HUES64 (cell line): ENCODE measurements around the gene DLL1.

Source experiments
- H3K27ac ChIP-seq: 2 replicates; pipeline ENCODE4 v1.7.0; 2013; ENCODE audit warnings: low read depth, low read length, inconsistent platforms
- H3K27me3 ChIP-seq: 2 replicates; pipeline ENCODE4 v1.6.1; 2013; ENCODE audit warnings: mild to moderate bottlenecking, low read length; ENCODE audit not compliant: insufficient read depth
- H3K36me3 ChIP-seq: 2 replicates; pipeline ENCODE4 v1.6.1; 2013; ENCODE audit warnings: mild to moderate bottlenecking, low read length; ENCODE audit not compliant: insufficient read depth
- H3K4me1 ChIP-seq: 2 replicates; pipeline ENCODE4 v1.6.1; 2013; ENCODE audit warnings: mild to moderate bottlenecking, low read length, moderate library complexity; ENCODE audit not compliant: insufficient read depth
- H3K4me3 ChIP-seq: 2 replicates; pipeline ENCODE4 v1.5.1; 2013; ENCODE audit warnings: mild to moderate bottlenecking, low read length, moderate library complexity
- H3K9ac ChIP-seq: 2 replicates; pipeline ENCODE4 v1.6.1; 2013; ENCODE audit warnings: mild to moderate bottlenecking, low read depth, low read length
- H3K9me3 ChIP-seq: 2 replicates; pipeline ENCODE4 v1.6.1; 2013; ENCODE audit warnings: low read depth, low read length; ENCODE audit not compliant: insufficient read depth
- WGBS: fragments of 150-250, 120-280 bp; methylation state at CpG from one replicate; pipeline ENCODE4 v1.1.7; 2013; ENCODE audit warnings: missing lambda C conversion rate; 5-methylcytosine and 5-hydroxymethylcytosine counted together

The DLL1 gene

DNA sequence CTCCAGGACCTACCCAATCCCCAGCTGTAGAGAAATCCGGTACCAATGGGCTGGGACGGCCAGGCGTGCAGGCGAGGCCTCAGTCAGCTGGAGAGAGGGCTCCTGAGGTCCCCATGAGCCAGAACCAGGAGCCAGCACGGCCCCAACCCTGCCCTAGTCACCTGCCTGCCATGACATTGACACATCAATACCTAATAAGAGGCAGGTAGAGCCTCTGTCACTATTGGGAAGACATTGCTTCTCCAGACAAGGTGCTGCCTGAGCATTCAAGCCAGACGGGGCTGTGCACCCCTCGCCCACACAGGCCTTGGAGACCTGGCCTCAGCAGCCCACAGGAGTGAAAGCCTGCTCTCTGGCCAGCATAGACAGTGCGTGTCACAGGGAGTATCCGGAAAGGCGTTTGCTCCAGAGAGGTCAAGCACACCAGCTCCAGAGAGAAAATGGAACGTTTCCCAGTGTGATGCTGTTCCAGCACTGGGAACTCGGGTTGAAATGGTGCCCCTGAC, 3.5 kb downstream of the DLL1 start:
- no peaks in the 10 kb centered on the region for H3K9me3 ChIP-seq
- no peak overlapping the region for H3K9ac ChIP-seq
- WGBS, result 67% methylated on average over 12 of the region's 12 CpGs
- peaks cover 8% of the 10 kb centered on the region; the same call in 1 of the 2 replicates for H3K36me3 ChIP-seq
- peaks cover 33% of the 10 kb centered on the region for H3K4me1 ChIP-seq
- H3K4me3 ChIP-seq, result 0 out of 2 replicates have a peak overlapping the region, but pooled peaks have one; percentile 61
- H3K27ac ChIP-seq, result no peak overlapping the region
- H3K27me3 ChIP-seq, result peaks cover 75% of the 10 kb centered on the region

DNA sequence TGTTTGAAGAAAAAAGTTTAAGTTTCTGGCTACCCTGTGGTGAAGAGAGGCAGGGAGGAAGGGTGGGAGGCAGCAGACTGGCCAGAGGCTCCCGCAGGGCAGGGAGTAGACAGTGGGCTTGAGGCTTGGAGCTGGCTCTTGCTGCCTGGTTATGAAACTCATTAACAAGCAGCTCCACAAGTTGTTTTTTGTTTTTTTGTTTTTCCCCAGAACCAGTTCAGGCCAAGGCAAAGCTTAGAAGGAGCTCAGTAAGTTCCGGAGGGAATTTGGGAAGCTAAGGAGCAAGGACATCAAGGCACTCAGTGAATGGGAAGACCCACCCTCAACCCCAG, 4.0 kb downstream of the DLL1 start:
- Histone ChIP-seq H3K4me1 (peaks cover 30% of the 10 kb centered on the region), H3K4me3 (no peak overlapping the region), H3K9ac (no peak overlapping the region), H3K27me3 (peaks cover 70% of the 10 kb centered on the region), H3K27ac (no peak overlapping the region), H3K36me3 (peaks cover 9% of the 10 kb centered on the region; the same call in 1 of the 2 replicates), H3K9me3 (no peaks in the 10 kb centered on the region)
- WGBS, result 32% methylated on average over 2 of the region's 2 CpGs

DNA sequence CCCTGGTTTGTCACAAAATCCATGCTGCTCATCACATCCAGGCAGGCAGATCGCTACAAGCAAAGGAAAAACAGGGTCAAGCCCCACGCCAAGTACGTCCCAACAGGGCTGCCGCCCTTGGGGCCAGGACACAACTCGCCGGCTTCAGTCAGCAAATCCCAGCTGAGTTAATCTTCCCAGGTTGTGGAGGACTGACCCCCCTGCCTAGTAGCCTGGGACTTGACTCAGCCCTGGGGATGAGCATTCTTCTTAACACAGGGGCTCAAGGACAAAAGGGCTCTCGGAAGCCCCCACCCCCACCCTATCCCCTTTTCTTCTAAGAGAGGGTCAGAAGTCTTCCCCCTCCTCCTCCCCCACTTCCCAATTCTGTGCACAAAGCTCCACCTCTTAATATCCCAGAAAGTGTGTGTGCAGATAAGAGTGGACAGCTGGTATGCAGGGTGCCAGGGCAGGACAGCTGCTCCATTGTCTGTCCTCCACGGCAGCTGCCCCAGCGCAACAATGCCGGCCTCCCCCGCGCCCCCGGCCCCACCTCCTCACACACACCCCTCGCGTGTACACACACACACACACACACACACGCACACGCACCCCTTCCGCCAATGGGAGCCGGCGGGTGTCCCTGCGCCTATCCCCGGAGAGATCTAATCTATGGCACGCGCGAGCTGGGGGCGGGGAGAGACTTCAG, 4.5 kb downstream of the DLL1 start:
- Histone ChIP-seq H3K9ac (no peak overlapping the region), H3K4me3 (no peak overlapping the region)

DNA sequence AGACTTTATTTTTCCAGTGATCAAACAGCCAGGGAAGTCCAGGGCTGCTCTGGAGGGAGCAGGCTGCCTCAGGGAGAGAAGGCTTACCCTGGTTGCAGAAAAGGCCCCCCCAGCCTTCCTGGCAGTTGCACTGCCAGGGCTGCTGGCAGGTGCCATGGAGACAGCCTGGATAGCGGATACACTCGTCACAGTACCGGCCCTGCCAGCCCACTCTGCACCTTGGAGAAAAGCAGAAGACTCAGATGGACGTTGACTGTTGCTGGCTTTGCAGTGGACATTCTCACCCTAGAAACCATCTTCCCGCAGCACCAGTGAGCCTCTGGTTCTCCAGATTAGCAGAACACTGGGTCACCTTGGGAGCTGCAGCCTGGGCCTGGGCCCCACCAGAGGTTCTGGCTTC, 5.4 kb downstream of the DLL1 start:
- H3K36me3 ChIP-seq, result peaks cover 9% of the 10 kb centered on the region; the same call in 1 of the 2 replicates
- H3K4me1 ChIP-seq, result peaks cover 30% of the 10 kb centered on the region
- no peak overlapping the region for H3K9ac ChIP-seq
- H3K27me3 ChIP-seq, result peaks cover 57% of the 10 kb centered on the region
- no peak overlapping the region for H3K27ac ChIP-seq
- 94% methylated on average over 5 of the region's 5 CpGs for WGBS
- H3K4me3 ChIP-seq, result no peak overlapping the region
- no peaks in the 10 kb centered on the region for H3K9me3 ChIP-seq

More for the DNA sequence above, 4.5 kb downstream of the DLL1 start:
- WGBS, result 16% methylated on average over 26 of the region's 26 CpGs
- Histone ChIP-seq H3K27me3 (peaks cover 65% of the 10 kb centered on the region), H3K27ac (no peak overlapping the region), H3K9me3 (no peaks in the 10 kb centered on the region), H3K36me3 (peaks cover 9% of the 10 kb centered on the region; the same call in 1 of the 2 replicates), H3K4me1 (peaks cover 30% of the 10 kb centered on the region)

DNA sequence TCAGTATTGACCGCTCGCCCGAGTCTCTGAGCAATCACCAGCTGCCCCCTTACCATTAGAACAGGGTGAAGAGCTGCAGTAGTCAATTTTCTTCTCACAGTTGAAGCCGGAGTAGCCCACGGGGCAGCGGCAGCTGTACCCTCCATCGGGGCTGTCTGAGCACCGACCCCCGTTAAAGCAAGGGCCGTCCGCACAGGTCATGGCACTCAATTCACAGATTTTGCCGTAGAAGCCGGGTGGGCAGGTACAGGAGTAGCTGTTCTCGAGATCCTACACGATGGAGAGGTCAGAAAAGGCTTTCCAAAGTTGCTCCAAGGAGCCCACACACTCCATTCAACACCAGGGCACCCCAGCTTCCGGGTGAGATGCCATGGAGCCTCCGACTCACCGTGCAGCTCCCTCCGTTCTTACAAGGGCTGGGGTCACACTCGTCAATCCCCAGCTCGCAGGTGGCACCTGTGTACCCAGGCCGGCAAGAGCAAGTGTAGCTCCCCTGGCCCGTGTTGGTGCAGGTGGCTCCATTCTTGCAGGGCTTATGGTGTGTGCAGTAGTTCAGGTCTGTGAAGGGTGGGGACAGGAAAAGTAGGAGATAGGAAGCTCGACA, 5.9 kb downstream of the DLL1 start:
- H3K9me3 ChIP-seq, result no peaks in the 10 kb centered on the region
- no peak overlapping the region for H3K4me3 ChIP-seq
- H3K27me3 ChIP-seq, result peaks cover 52% of the 10 kb centered on the region
- 92% methylated on average over 24 of the region's 24 CpGs for WGBS
- H3K4me1 ChIP-seq, result peaks cover 30% of the 10 kb centered on the region
- H3K27ac ChIP-seq, result no peak overlapping the region
- peaks cover 9% of the 10 kb centered on the region; the same call in 1 of the 2 replicates for H3K36me3 ChIP-seq
- no peak overlapping the region for H3K9ac ChIP-seq

DNA sequence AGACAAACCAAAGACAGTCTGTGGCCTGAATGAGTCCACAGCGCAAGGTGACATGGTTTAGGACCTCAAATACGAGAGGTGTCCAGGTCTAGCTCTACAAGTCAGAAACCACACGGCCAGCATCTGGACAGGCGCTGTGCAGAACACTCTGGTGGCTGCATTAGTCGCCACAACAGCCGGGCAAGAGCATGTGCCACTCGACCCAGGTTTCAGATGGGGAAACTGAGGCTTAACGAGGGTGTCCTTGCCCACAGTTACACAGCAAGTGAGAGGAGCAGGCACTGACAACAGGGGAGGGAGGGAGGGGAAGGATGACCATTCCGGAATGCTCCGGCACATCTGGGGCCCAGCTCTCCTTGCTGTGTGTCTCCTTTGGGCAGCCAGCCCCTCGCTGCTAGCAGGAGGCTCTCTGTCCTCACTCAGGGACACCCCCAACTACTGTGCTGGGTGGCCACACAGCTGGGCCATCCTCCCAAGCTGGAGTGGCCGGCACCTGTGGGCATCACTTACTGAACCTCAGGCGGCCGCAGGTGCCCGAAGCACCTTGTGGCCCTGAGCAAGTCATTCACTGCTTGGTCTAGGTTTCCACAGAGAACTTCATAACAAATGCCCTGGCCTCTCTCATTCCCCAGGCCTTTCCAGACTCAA, 6.6 kb downstream of the DLL1 start:
- H3K9me3 ChIP-seq, result no peaks in the 10 kb centered on the region
- 93% methylated on average over 15 of the region's 15 CpGs for WGBS
- H3K4me1 ChIP-seq, result peaks cover 30% of the 10 kb centered on the region
- H3K4me3 ChIP-seq, result no peak overlapping the region
- H3K27me3 ChIP-seq, result peaks cover 45% of the 10 kb centered on the region
- no peak overlapping the region for H3K9ac ChIP-seq
- no peak overlapping the region for H3K27ac ChIP-seq
- H3K36me3 ChIP-seq, result peaks cover 9% of the 10 kb centered on the region; the same call in 1 of the 2 replicates

DNA sequence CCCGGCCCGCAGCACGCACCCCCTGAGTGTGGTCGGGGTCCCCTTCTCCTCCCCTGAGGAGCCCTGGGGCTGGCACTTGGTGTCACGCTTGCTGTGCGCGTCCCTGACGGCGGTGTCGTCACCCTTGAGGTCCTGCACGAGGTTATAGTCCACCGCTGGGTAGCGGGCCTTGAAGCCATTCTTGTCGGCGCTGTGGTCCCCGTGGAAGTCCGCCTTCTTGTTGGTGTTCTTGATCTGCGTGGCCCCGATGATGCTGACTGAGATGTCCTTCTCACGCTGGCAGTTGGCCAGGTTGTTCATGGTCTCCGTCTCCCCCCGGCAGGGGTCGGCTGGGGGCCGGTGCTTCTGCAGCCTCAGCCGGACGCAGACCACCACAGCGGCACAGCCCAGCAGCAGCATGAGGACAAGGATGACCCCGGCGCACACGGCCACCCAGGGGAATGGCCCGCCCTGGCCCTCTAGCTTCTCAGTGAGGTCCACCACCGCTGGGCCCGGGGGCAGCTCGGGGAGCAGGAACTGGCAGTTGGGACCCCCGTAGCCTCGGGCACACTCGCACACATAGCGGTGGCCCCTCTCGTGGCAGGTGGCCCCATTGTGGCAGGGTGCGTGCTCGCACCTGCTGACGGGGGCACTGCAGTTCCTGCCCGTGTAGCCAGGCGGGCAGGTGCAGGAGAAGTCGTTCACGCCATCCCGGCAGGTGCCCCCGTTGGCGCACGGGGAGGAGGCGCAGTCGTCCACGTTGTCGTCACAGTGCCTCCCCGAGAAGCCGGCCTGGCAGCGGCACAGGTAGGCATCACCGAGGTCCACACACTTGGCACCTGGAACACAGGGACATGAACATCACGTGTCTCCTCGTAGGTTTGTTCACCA, 7.4 kb downstream of the DLL1 start:
- H3K36me3 ChIP-seq, result peaks cover 9% of the 10 kb centered on the region; the same call in 1 of the 2 replicates
- no peak overlapping the region for H3K27ac ChIP-seq
- no peaks in the 10 kb centered on the region for H3K9me3 ChIP-seq
- H3K4me1 ChIP-seq, result peaks cover 26% of the 10 kb centered on the region
- no peak overlapping the region for H3K9ac ChIP-seq
- H3K27me3 ChIP-seq, result peaks cover 37% of the 10 kb centered on the region
- no peak overlapping the region for H3K4me3 ChIP-seq
- 96% methylated on average over 60 of the region's 60 CpGs for WGBS

DNA sequence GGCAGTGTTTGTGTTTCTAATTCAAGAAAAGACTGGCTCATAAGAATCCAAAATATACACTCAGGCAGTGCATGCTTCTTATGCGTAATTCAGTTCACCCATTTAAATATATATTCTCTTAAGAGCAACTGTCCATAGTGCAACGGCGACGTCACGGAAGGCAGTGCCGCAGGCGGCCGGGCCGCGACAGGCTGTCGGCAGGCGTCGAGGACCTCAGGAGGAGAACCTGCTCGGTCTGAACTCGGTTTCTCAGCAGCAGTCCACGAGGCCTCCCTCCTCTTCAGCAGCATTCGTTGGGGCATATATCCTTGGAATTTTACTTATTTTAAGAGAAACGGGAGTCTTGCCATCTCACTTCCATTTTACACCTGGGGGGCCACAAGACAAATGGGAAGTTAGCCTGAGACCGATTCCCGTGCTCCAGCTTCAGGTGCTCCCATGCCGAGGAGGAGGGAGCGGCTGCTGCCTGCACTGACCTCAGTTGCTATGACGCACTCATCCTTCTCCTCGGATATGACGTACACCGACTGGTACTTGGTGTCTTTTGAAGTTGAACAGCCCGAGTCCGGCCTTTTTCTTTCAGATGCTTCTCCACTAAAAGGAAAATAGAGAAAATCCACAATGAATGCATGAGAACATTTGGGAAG, 8.2 kb downstream of the DLL1 start:
- peaks cover 20% of the 10 kb centered on the region for H3K4me1 ChIP-seq
- H3K27me3 ChIP-seq, result peaks cover 29% of the 10 kb centered on the region
- WGBS, result 95% methylated on average over 28 of the region's 28 CpGs
- no peaks in the 10 kb centered on the region for H3K9me3 ChIP-seq
- H3K4me3 ChIP-seq, result no peak overlapping the region
- no peak overlapping the region for H3K9ac ChIP-seq
- H3K36me3 ChIP-seq, result peaks cover 9% of the 10 kb centered on the region; the same call in 1 of the 2 replicates
- H3K27ac ChIP-seq, result no peak overlapping the region

DNA sequence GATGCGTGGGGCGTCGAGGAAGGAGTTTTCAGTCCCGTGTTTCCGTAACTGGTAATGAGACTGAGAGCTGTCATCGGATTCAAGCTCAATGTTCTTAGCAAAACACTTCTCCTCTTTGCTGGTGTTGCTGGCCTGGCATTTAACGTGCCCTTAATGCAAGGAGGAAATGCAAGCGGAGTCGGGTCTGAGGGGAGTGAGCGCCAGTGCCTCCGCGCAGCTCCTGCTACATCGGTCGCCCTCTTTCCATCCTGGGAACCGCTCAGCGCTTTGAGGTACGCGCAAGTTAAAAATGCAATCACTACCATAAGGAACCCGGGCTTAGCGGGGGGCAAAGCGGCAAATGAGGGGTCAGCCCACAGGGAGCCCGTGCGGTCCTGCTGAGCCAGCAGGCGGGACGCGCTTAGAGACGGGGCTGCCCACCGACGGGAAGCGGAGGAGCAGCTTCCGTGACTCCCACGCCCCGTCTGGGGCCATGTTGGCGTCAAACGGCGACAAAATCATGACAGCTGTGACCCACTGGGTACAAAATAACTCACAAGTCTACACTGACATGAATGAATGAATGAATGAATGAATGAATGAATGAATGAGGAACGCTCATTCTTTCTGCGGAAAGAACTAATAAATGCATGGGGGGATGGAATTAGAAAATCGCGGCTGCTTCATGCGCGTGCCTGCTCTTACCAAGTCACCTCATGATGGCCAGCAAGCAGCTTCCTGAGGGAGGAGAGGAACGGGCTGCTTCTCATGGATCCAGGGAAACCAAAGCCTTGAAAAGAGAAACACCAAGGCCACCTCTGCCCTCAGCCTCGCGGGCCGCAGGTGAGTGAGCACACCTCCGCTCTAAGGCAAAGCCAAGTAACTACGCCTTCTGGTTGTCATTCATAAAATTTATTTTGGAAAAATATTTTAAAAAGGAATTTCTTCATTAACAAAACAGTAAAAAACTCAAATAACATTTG, 9.3 kb downstream of the DLL1 start:
- Histone ChIP-seq H3K9ac (no peak overlapping the region), H3K9me3 (no peaks in the 10 kb centered on the region), H3K27me3 (peaks cover 19% of the 10 kb centered on the region), H3K27ac (no peak overlapping the region), H3K36me3 (peaks cover 9% of the 10 kb centered on the region; the same call in 1 of the 2 replicates), H3K4me3 (no peak overlapping the region), H3K4me1 (peaks cover 13% of the 10 kb centered on the region)
- 93% methylated on average over 48 of the region's 48 CpGs for WGBS
